CD4-positive, alpha-beta T cell (primary cell): ENCODE results near the gene TNS1. TPM values are rescaled to one million over a fixed set of nuclear protein-coding genes. Genes with fewer than 3 reads are reported as not detected.

Experiments used
- ATAC-seq: fragments of 200-7000 bp; cut with Tn5 transposase; one replicate; pipeline ENCODE4 v1.10.0; 2022; ENCODE audit warnings: mild to moderate bottlenecking; ENCODE audit not compliant: poor library complexity
- CTCF ChIA-PET: fragments of 350-600 bp; sonication (Branson Sonifier 250); formaldehyde crosslinking; loops from one replicate; lab custom pipeline; 2021; ENCODE audit warnings: antibody characterized with exemption, inconsistent platforms; lab: Charles Lee
- POLR2A ChIA-PET: fragments of 350-600 bp; sonication (Branson Sonifier 250); formaldehyde crosslinking; loops from one replicate; lab custom pipeline; 2021; ENCODE audit warnings: antibody characterized with exemption, inconsistent platforms; lab: Charles Lee
- DNase-seq, 14 experiments: peaks; one replicate each; pipeline ENCODE4 v3.0.0-alpha.2; 2013 to 2020; ENCODE audit warnings: mixed read lengths in 2 of 14
- H3K27ac ChIP-seq, 2 donors: one replicate each; pipeline versions ENCODE4 v1.5.1 to v1.7.0; 2013; ENCODE audit warnings: low read length in 2 of 2, low read depth in 1 of 2, mild to moderate bottlenecking in 1 of 2
- H3K27me3 ChIP-seq, 2 experiments: 1 replicate in 1 of 2; 2 replicates in 1 of 2; pipeline versions ENCODE4 v1.6.1 to v1.7.0; 2013; ENCODE audit warnings: low read length in 2 of 2, control low read depth in 1 of 2, mild to moderate bottlenecking in 1 of 2, moderate library complexity in 1 of 2; ENCODE audit not compliant: insufficient read depth in 2 of 2, control insufficient read depth in 1 of 2
- H3K36me3 ChIP-seq: one replicate; pipeline ENCODE4 v1.6.1; 2013; ENCODE audit warnings: low read length, control low read depth; ENCODE audit not compliant: insufficient read depth
- H3K4me1 ChIP-seq: one replicate; pipeline ENCODE4 v1.6.1; 2013; ENCODE audit warnings: low read length, control low read depth; ENCODE audit not compliant: insufficient read depth
- H3K4me3 ChIP-seq: one replicate; pipeline ENCODE4 v1.5.1; 2013; ENCODE audit warnings: mild to moderate bottlenecking, low read length, moderate library complexity
- H3K9me3 ChIP-seq, 2 experiments: 1 replicate in 1 of 2; 2 replicates in 1 of 2; pipeline versions ENCODE4 v1.6.1 to v1.7.0; 2013; ENCODE audit warnings: low read length in 2 of 2, mild to moderate bottlenecking in 2 of 2, control low read depth in 1 of 2, moderate library complexity in 1 of 2; ENCODE audit not compliant: control insufficient read depth in 1 of 2, insufficient read depth in 1 of 2
- H3K27ac Mint-ChIP-seq: one replicate; pipeline ENCODE4 v1.8.0; 2020; ENCODE audit warnings: mixed read lengths
- H3K27me3 Mint-ChIP-seq: one replicate; pipeline ENCODE4 v1.8.0; 2021; ENCODE audit warnings: mixed read lengths
- H3K36me3 Mint-ChIP-seq: one replicate; pipeline ENCODE4 v1.8.0; 2021; ENCODE audit warnings: low read depth, mixed read lengths
- H3K4me1 Mint-ChIP-seq: one replicate; pipeline ENCODE4 v1.8.0; 2021; ENCODE audit warnings: low read depth, mixed read lengths
- H3K4me3 Mint-ChIP-seq: one replicate; pipeline ENCODE4 v1.8.0; 2020; ENCODE audit warnings: mild to moderate bottlenecking, mixed read lengths
- H3K9me3 Mint-ChIP-seq: one replicate; pipeline ENCODE4 v1.8.0; 2020; ENCODE audit warnings: mixed read lengths
- intact Hi-C, 2 experiments: fragments of 100-400 bp; cut with DNase I in 1 of 2; cut with micrococcal nuclease in 1 of 2; formaldehyde crosslinking; loops; one replicate each; pipeline versions ENCODE4 v1.15.1 to v1.9.0; 2023 to 2025; cut with DNase I, micrococcal nuclease
- total RNA-seq, 174 experiments: library from RNA in 2 of 174; stranded (reverse) in 2 of 174; gene quantifications; one replicate each; pipeline ENCODE4 v1.2.3 and lab custom pipeline; 2021 to 2026
- TF ChIP-seq, protein P1 (sequence below): fragments of 200-600 bp; IDR thresholded peaks from one replicate; pipeline ENCODE4 v1.8.0; 2022; ENCODE audit warnings: antibody characterized with exemption, mild to moderate bottlenecking

The TNS1 gene
- total RNA-seq, 2 experiments from 2014 or later = 0.25 to 0.34 TPM

GRCh38 chr2:217795067-217795466 lies 207.7 kb downstream of the TNS1 start:
- H3K4me3 ChIP-seq = no peak overlapping the region
- Mint-ChIP-seq H3K9me3 (no peaks in the 10 kb centered on the region), H3K27me3 (no peaks in the 10 kb centered on the region), H3K27ac (no peak overlapping the region), H3K4me3 (no peak overlapping the region), H3K36me3 (no peaks in the 10 kb centered on the region), H3K4me1 (peaks cover 8% of the 10 kb centered on the region)
- TF ChIP-seq, protein P1, sequence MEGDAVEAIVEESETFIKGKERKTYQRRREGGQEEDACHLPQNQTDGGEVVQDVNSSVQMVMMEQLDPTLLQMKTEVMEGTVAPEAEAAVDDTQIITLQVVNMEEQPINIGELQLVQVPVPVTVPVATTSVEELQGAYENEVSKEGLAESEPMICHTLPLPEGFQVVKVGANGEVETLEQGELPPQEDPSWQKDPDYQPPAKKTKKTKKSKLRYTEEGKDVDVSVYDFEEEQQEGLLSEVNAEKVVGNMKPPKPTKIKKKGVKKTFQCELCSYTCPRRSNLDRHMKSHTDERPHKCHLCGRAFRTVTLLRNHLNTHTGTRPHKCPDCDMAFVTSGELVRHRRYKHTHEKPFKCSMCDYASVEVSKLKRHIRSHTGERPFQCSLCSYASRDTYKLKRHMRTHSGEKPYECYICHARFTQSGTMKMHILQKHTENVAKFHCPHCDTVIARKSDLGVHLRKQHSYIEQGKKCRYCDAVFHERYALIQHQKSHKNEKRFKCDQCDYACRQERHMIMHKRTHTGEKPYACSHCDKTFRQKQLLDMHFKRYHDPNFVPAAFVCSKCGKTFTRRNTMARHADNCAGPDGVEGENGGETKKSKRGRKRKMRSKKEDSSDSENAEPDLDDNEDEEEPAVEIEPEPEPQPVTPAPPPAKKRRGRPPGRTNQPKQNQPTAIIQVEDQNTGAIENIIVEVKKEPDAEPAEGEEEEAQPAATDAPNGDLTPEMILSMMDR = no peak
- CTCF ChIA-PET = no interaction called here
- no peaks in the 10 kb centered on the region for H3K27me3 ChIP-seq
- H3K9me3 ChIP-seq = no peaks in the 10 kb centered on the region
- POLR2A ChIA-PET = no interaction called here
- DNase-seq (no peak), ATAC-seq (no peak)
- no peak overlapping the region for H3K27ac ChIP-seq
- H3K36me3 ChIP-seq = no peaks in the 10 kb centered on the region
- H3K4me1 ChIP-seq = peaks cover 7% of the 10 kb centered on the region
- intact Hi-C loops = no loop called here

GRCh38 chr2:217794133-217794986 lies 208.4 kb downstream of the TNS1 start:
- Mint-ChIP-seq H3K4me1 (peaks cover 11% of the 10 kb centered on the region), H3K4me3 (no peak overlapping the region), H3K36me3 (no peaks in the 10 kb centered on the region), H3K27me3 (no peaks in the 10 kb centered on the region), H3K9me3 (no peaks in the 10 kb centered on the region), H3K27ac (no peak overlapping the region)
- intact Hi-C loops = no loop called here
- ChIA-PET CTCF (no interaction called here), POLR2A (no interaction called here)
- Histone ChIP-seq H3K9me3 (no peaks in the 10 kb centered on the region), H3K4me1 (peaks cover 13% of the 10 kb centered on the region), H3K4me3 (no peak overlapping the region), H3K36me3 (no peaks in the 10 kb centered on the region), H3K27ac (no peak overlapping the region), H3K27me3 (no peaks in the 10 kb centered on the region)
- ATAC-seq (no peak), DNase-seq (no peak)
- TF ChIP-seq, protein P1 = no peak

GRCh38 chr2:217793566-217794132 lies 209.1 kb downstream of the TNS1 start:
- intact Hi-C loops = no loop called here
- Mint-ChIP-seq H3K4me1 (peaks cover 15% of the 10 kb centered on the region), H3K36me3 (no peaks in the 10 kb centered on the region), H3K27me3 (no peaks in the 10 kb centered on the region), H3K4me3 (no peak overlapping the region), H3K27ac (no peak overlapping the region), H3K9me3 (no peaks in the 10 kb centered on the region)
- DNase-seq = no peak
- TF ChIP-seq, protein P1 = no peak
- Histone ChIP-seq H3K4me1 (peaks cover 20% of the 10 kb centered on the region), H3K36me3 (no peaks in the 10 kb centered on the region), H3K27me3 (no peaks in the 10 kb centered on the region), H3K9me3 (no peaks in the 10 kb centered on the region), H3K4me3 (no peak overlapping the region), H3K27ac (no peak overlapping the region)
- ChIA-PET POLR2A (no interaction called here), CTCF (no interaction called here)
- no peak for ATAC-seq
